ENCODE measurements around the gene CNTNAP5. TPM values are rescaled to one million over a fixed set of nuclear protein-coding genes. Genes with fewer than 3 reads are reported as not detected.

CNTNAP5 gene
- total and polyA plus RNA-seq, 8 donors = 0.03 to 0.29 (median 0.10) TPM; not detected in 4

DNA sequence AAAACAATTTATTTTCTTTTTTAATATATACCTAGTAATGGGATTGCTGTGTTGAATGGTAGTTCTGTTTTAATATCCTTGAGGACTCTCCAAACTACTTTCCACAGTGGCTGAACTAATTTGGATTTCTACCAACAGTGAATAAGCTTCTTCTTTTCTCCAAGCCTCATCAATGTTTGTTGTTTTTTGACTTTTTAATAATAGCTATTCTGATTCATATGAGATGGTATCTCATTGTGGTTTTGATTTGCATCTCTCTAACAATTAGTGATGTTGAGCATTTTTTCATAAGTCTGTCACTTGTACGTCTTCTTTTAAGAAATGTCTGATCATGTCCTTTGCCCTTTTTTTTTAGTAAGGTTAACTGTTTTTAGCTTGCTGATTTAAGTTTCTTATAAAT lies 863.3 kb downstream of the CNTNAP5 start:
- Histone ChIP-seq H3K27ac (no peak overlapping the region), H3K36me3 (no peaks in the 10 kb centered on the region), H3K4me1 (no peaks in the 10 kb centered on the region), H3K9me3 (no peaks in the 10 kb centered on the region), H3K4me3 (no peak overlapping the region), H3K27me3 (no peaks in the 10 kb centered on the region)
- intact Hi-C loops (cut with DNase I) = no loop called here
- no peak for ATAC-seq
- no peak for DNase-seq
- TF ChIP-seq, protein P1, sequence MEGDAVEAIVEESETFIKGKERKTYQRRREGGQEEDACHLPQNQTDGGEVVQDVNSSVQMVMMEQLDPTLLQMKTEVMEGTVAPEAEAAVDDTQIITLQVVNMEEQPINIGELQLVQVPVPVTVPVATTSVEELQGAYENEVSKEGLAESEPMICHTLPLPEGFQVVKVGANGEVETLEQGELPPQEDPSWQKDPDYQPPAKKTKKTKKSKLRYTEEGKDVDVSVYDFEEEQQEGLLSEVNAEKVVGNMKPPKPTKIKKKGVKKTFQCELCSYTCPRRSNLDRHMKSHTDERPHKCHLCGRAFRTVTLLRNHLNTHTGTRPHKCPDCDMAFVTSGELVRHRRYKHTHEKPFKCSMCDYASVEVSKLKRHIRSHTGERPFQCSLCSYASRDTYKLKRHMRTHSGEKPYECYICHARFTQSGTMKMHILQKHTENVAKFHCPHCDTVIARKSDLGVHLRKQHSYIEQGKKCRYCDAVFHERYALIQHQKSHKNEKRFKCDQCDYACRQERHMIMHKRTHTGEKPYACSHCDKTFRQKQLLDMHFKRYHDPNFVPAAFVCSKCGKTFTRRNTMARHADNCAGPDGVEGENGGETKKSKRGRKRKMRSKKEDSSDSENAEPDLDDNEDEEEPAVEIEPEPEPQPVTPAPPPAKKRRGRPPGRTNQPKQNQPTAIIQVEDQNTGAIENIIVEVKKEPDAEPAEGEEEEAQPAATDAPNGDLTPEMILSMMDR (IDR thresholded peaks at IDR 0.05) = no peak

DNA sequence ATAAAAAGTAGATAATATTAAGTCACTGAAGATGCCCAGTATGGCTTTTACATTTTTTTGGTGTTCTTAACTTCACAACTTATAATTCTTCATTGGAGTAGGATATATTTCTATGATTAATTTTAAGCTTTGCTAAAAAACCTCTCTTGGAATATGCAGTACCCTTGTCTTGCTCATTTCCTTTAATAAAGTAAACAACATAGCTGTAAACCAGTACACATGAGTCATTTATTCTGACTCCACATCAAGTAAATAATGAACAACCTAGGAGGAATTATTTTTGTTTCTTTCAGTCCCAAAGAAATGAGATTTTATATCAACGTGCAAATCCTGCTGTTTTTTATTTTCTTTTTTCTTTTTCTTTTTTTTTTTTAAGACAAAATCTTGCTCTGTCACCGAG lies 869.1 kb downstream of the CNTNAP5 start:
- Histone ChIP-seq H3K9me3 (peaks cover 0 to 2% of the 10 kb centered on the region in 2 donors), H3K36me3 (no peaks in the 10 kb centered on the region), H3K4me3 (no peak overlapping the region), H3K4me1 (no peaks in the 10 kb centered on the region), H3K27ac (no peak overlapping the region), H3K27me3 (no peaks in the 10 kb centered on the region)
- intact Hi-C loops (cut with DNase I) = no loop called here
- ATAC-seq (no peak), DNase-seq (no peak)
- TF ChIP-seq, protein P1 (IDR thresholded peaks at IDR 0.05) = no peak

DNA sequence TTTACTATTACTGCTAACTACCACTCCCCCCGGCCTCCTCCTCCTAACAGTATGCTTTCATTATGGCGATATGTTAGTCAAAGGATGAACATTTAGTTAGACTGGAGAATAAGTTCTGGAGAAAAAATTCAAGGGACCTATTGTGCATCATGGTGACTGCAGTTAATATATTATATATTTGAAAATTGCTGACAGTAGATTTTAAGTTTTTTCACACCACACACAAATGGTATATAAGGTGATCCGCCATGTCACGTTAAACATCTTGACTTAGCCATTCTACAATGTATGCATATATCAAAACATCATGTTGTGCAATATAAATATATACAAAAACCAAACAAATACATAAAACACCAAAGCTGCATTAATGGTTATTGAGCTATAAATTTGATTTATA lies 873.7 kb downstream of the CNTNAP5 start:
- Histone ChIP-seq H3K9me3 (peaks cover 0 to 2% of the 10 kb centered on the region in 2 donors), H3K27ac (no peak overlapping the region), H3K4me3 (no peak overlapping the region), H3K36me3 (no peaks in the 10 kb centered on the region), H3K27me3 (no peaks in the 10 kb centered on the region), H3K4me1 (no peaks in the 10 kb centered on the region)
- DNase-seq (no peak), ATAC-seq (no peak)
- intact Hi-C loops (cut with DNase I) = no loop called here
- TF ChIP-seq, protein P1 (IDR thresholded peaks at IDR 0.05) = no peak

DNA sequence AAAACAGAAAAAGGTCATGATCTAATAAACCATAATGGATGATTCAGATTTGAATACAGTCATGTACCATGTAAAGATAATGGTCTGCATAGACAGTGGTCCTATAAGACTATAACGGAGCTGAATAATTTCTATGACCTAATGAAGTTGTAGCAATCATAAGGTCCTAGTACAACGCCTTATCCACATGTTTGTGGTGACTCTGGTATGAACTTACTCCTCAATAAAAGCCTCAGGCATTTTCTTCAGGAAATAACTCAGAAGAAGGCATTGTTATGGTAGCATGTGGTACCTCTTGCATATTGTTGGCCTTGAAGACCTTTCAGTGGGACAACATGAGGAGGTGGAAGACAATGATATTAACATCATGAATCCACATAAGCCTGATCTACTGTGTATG lies 883.3 kb downstream of the CNTNAP5 start:
- H3K27ac ChIP-seq = no peak overlapping the region
- no peaks in the 10 kb centered on the region for H3K36me3 ChIP-seq
- no peaks in the 10 kb centered on the region for H3K27me3 ChIP-seq
- ATAC-seq = no peak
- no peak overlapping the region for H3K4me3 ChIP-seq
- intact Hi-C loops (cut with DNase I) = no loop called here
- no peaks in the 10 kb centered on the region for H3K9me3 ChIP-seq
- no peaks in the 10 kb centered on the region for H3K4me1 ChIP-seq
- DNase-seq = no peak
- TF ChIP-seq, protein P1 (IDR thresholded peaks at IDR 0.05) = no peak

DNA sequence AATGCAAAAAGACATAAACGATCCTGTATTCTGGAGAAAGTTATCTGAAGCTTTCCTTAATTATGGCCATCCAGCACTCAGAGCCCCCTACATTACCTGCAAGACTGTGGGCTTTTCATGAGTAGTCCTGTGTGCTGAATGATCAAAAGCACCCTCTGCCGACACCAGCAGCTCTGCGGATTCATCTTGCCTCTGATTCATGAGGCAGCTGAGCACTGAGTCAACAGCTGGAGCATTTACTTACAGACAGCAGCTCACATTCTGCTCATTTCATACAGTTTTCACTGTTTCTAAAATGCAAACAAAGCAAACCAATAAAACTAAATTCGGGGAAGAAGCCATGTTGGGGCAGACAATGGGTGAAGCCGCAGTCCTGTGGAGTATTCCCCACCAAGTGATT lies 886.5 kb downstream of the CNTNAP5 start:
- Histone ChIP-seq H3K27ac (no peak overlapping the region), H3K4me3 (no peak overlapping the region), H3K27me3 (no peaks in the 10 kb centered on the region), H3K36me3 (no peaks in the 10 kb centered on the region), H3K4me1 (no peaks in the 10 kb centered on the region), H3K9me3 (no peaks in the 10 kb centered on the region)
- peak in 1 of 4 donors; percentile 1 for DNase-seq
- TF ChIP-seq, protein P1 (IDR thresholded peaks at IDR 0.05) = no peak
- intact Hi-C loops (cut with DNase I) = no loop called here
- no peak for ATAC-seq

All from left lung (tissue), 10 donors.